ENCODE data around the gene ZNF280B.
"Not testable (repeated sequence)": the region's sequence is repeated elsewhere in the genome, so short reads cannot be mapped to it uniquely, and the experiment has no call there.

Gene ZNF280B

DNA sequence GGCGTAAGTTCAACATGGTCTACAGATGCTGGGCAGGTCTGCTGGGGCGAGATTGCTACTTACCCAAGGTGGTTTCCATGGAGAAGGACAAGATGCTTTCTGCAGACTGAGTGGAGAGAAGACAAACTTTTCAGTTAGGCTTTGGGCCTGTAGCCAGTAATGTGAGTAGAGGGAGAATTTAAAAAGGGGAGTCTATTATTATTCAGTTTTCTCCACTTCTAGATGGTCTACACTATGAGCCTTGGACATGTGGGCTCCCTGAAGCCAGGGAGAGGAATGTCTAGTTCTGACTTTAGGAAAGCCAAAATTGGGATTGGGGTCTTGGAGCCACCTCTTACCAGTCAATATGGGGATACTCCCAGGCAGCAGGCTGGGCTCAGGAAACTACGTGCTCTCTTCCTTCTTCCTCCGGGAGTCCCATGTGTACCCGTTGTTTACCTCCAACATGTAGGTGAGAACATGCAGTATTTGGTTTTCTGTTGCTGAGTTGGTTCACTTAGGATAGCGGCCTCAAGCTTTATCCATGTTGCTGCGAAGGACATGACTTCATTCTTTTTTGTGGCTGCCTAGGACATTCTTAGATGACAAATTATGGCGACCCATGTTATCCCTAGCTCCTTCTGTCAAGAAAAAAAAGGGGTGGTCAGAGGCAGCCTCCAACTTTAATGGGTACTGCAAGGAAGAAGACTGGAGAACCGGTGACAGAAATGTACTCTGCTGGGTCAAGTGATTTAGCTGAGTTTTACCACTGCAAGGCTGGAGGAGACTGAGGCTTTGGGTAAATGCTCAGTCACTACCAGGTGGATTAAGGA, 26.3 kb upstream of the ZNF280B start:
- DNase-seq: no peak

DNA sequence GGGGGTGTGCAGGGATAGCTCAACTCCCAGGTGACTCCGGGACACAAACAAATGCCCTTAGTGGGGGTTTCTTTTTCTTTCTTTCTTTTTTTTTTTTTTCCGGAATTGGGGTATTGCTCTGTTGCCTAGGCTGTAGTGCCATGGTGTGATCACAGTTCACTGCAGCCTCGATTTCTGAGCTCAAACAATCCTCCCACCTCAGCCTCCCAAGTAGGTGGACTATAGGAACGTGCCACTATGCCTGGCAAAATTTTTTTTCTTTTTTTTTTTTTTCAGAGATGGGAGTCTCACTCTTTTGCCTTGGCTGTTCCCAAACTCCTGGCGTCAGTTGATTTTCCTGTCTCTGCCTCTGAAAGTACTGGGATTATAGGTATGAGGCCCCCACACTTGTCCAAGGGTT, 25.3 kb upstream of the ZNF280B start:
- no peak for DNase-seq

DNA sequence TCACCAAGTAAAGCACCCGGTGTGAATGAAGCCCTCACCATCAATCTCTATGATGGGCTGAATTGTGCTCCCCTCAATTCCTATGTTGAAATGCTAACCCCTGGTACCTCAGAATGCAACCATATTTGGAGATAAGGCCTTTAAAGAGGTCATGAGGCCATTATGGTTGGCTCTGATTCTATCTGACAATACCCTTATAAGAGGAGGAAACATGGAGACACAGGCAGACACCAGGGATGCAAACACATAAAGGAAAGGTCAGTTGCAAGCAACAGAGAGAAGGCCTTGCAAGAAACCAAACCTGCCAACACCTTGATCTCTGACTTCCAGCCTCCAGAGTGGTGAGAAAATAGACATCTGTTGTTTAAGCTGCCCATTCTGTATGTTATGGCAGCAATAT, 24.9 kb upstream of the ZNF280B start:
- DNase-seq: no peak

DNA sequence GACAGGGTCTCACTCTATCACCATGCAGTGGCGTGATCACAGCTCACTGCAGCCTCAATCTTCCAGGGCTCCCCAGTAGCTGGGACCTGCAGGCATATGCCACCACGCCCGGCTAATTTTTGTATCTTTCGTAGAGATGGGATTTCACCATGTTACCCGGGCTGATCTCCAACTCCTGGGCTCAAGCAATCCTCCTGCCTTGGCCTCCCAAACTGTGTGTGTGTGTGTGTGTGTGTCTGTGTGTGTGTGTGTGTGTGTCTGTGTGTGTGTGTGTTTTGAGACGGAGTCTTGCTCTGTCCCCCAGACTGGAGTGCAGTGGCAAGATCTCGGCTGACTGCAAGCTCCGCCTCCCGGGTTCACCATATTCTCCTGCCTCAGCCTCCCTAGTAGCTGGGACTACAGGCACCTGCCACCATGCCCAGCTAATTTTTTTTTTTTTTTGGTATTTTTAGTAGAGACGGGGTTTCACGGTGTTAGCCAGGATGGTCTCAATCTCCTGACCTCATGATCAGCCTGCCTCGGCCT, 24.1 kb upstream of the ZNF280B start:
- not testable (repeated sequence) for DNase-seq

DNA sequence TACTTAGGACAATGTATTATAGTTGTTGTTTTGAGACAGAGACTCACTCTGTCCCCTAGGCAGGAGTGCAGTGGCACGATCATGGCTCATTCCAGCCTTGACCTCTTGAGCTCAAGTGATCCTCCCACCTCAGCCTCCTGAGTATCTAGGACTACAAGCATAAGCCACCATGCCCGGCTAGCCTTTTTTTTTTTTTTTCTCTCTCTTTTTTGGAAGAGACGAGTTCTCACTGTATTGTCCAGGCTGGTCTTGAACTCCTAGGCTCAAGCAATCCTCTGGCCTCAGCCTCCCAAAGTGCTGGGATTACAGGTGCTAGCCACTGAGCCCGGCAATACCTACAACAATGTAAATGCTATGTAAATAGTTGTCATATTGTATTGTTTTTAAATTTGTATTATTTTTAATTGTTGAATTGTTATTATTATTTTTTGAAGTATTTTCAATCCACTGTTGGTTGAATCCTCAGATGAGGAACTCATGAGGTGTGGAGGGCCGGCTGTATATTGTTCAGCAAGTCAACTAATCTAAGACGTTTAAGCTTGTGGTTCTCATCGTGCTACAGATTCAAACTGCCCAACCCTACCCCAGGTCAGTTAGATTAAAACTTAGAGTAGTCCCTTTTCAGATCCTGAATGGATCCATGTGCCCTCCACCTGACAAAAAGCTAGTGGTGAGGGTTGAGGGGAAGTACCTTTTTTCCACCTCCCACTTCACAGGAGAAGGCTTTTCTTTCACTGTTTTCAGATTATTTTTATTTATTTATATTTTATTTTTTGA, 23.4 kb upstream of the ZNF280B start:
- DNase-seq: no peak

DNA sequence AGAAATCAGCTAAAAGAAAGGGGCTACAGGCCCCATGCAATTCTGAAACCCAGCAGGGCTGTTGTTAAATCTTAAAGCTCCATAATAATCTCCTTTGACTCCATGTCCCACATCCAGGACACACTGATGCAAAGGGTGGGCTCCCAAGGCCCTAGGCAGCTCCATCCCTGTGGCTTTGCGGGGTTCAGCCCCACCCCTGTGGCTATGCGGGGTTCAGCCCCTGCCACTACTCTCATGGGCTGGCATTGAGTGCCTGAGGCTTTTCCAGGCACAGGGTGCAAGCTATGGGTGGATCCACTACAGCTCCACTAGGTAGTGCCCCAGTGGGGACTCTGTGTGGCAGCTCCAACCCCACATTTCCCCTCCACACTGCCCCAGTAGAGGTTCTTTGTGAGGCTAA, 20.2 kb upstream of the ZNF280B start:
- DNase-seq: no peak

DNA sequence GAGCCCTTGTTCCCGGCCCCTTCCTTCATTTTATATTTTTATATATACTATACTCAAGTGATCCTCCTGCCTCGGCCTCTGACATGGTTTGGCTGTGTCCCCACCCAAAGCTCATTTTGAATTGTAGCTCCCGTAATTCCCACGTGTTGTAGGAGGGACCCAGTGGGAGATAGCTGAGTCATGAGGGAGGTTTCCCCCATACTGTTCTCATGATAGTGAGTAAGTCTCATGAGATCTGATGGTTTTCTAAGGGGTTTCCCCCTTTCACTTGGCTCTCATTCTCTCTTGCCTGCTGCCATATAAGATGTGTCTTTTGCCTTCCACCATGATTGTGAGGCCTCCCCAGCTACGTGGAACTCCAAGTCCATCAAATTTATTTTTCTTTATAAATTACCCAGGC, 18.8 kb upstream of the ZNF280B start:
- DNase-seq: no peak

DNA sequence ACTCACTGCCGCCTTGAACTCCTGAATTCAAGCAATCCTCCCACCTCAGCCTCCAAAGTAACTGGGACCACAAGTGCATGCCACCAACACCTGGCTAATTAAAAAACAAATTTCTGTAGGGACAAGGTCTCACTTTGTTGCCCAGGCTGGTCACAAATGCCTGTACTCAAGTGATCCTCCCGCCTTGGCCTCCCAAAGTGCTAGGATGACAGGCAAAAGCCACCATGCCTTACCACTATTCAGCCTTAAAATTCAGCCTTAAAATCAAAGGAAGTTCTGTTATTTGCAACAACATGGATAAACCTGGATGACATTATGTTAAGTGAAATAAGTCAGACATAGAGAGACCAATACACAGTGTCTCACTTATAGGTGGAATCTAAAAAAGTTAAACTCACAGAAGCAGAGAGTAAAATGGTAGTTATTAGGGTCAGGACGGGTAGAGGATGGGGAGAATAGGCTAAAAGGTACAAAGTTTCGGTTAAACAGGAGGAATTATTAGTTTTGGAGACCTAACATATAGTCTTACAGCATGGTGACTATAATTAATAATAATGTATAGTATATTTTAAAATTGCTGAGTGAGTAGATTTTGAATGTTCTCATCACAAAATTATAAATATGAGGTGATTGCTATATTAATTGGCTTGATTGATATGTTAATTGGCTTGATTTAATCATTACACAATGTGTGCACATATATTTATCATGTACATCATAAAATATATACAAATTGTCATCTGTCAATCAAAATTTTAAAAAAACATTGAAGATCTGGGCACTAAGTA, 17.8 kb upstream of the ZNF280B start:
- DNase-seq: no peak

DNA sequence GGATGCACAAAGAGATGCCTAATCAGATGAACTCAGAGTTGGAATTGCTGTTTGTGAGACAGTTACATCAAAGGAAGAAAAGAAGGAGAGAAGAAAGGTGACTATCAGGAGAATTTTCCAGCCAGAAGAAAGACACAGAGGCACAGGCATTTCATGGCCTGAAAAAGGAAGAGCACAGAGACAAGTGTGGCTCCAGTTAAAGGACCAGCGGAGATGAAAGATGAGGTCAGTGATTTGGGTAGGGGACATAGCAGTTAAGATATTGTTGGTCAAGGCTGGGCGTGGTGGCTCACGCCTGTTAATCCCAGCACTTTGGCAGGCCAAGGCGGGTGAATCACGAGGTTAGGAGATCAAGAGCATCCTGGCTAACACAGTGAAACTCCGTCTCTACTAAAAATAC, 15.0 kb upstream of the ZNF280B start:
- DNase-seq: no peak

DNA sequence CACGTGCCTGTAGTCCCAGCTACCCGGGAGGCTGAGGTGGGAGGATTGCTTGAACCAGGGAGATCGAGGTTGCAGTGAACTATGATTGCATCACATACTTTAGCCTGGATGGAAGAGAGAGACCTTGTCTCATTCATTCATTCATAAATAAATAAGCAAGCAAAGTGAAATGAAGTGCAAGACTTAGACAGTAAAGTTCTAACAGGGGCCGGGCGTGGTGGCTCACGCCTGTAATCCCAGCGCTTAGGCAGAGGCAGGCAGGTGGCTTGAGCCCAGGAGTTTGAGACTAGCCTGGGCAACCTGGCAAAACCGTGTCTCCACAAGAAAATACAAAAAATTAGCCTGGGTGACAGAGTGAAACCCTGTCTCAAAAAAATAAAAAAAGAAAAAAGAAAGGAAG, 13.1 kb upstream of the ZNF280B start:
- DNase-seq: no peak

DNA sequence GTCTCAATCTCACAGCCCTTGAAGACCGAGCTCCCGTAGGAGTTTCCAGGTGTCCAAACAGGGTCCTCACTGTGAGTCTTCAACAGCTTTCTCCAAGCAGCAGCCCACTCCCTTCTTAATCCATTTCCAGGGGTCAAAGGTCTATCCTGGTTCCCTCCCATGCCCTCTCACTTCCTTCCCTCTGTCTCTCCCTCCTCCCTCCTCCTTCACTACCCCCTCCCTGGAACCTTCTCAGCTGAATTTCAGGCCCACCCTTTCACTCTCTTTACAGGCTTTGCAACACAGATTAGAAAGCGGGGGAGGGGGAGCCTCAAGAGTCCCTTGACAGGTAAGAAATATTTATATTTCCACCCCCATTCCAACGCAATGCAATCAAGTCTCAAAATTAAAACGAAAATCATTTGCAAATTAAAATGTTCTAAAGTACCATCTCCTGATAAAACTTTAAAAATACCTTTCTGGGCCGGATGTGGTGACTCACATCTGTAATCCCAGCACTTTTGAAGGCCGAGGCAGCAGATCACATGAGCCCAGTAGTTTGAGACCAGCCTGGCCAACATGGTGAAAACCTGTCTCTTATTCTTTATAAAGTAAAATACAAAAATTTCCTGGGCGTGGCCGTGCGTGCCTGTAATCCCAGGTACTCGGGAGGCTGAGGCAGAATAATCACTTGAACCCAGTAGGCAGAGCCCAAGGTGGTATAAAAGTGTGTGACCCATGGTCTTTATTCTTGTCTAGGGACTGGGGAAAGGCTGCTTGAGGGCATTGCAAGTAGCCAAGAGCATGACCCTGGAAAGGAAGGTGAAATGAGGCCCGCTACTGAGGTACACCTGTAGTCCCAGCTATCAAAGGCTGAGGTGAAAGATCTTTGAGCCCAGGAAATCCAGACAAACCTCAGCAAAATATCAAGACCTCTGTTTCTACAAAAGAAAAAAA, 12.4 kb upstream of the ZNF280B start:
- DNase-seq: no peak

DNA sequence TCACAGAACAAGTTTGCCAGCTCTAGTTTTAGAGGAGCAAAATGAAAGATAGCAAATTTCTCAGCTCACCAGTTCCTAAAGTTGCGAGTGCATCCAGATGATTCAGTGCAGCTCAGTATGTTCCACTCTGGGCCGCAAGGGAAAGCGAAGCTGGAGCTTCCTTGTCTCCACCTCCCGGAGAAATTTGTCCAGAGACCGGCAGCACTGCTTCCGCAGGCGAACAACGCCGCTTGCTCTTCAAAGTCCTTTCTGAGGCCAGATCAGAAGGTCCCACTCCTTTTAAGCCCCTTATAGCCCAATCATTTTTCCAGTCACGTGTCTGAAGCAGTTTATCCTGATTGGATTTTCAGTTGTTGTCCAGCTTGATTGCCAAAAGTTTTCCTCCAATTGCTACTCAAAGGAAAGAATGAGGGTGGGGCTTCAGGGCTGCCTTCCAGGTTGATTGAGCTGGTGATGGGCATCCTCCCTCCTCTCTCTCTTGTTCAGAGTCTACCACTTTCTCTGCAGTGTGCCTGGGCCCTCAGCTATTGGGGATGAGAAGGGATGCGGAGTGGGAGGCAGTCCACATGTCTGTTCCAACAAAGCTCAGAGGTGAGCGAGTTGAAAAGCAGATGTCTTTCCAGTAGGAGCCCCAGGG, 11.6 kb upstream of the ZNF280B start, which contains the start of gene ZNF280A:
ZNF280A (minus strand) TSS at position 251 of the 637 bp plus-strand sequence. CDS start 4,640 bp downstream, outside the sequence.
- DNase-seq: no peak

DNA sequence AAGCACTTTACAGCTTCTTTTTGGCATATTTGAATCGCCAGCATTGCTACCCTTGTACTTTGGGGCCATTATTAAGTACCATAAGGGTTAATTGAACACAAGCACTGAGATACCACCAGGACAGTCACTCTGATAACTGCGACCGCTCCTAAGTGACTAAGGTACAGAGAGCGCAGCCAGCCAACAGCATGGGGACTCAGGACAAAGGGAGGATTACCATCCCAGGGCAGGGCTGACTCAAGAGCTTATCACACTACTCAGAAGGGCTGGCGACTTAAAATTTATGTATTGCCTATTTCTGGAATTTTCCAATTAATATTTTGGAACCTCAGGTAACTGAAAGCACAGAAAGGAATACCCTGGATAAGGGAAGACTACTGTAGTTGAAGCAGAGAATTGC, 11.0 kb upstream of the ZNF280B start:
- no peak for DNase-seq

DNA sequence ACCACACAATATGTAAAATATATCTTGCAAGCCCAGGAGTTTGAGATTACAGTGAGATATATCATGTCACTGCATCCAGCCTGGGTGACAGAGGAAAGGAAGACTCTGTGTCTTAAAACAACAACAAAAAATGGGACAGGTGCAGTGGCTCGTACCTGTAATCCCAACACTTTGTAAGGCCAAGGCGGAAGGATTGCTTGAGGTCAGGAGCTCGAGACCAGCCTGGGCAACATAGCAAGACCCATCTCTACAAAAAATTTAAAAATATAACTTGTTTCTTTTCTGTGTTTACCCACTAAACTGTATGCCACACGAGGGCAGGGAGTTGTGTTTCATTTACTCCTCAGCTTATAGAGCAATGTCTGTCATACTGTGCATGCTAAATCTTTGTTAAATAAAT, 8.4 kb upstream of the ZNF280B start:
- DNase-seq: no peak

DNA sequence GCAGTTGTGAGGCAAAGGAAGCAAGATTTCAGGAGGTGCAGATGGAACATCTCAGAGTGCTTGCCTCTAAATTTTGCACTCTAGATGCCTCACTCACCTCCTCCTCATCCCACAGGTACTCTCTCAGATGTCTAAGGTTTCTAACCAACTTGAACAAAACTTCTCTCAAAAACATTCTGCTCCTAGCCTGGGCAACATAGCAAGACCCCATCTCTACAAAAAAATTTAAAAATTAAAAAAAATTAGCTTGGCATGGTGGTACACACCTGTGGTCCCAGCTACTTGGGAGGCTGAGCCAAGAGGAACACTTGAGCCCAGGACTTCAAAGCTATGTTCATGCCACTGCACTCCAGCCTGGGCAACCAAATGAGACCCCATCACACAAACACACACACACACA, 7.3 kb upstream of the ZNF280B start:
- DNase-seq: no peak

DNA sequence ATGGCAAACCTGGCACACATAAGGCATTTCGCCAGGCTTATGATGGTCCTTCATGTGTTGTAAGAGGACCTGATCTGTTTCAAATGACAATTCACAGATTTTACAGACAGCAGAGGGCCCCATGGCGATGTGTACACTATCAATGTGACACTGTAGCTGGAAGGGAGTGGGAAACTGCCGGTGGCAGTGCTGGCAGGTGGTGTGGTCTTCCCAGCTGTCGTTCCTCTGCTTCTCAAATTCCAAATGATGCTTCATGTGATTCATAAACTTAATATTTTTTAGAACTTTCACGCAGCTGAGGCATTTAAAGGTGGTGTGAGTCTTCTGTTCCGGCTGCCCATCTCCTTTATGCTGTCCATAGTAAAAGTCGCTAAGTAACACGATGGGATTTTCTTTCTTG, 5.9 kb upstream of the ZNF280B start:
- not testable (repeated sequence) for DNase-seq

DNA sequence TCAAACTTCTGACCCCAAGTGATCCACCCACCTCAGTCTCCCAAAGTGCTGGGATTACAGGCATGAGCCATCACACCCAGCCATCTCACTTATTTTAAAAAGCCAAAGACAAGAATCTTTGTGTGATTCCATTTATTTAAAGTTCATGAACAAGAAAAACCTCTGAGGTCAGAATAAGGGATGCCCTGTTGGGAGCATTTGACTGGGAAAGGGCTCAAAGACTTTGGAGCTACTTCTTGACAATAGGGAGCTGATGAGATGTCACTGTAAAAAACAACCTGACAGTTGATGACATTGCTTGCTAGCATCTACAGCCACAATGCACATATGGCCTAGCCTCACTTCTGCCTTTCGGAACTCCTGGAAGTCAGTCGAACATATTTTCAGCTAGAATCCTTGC, 5.1 kb upstream of the ZNF280B start:
- no peak for DNase-seq

DNA sequence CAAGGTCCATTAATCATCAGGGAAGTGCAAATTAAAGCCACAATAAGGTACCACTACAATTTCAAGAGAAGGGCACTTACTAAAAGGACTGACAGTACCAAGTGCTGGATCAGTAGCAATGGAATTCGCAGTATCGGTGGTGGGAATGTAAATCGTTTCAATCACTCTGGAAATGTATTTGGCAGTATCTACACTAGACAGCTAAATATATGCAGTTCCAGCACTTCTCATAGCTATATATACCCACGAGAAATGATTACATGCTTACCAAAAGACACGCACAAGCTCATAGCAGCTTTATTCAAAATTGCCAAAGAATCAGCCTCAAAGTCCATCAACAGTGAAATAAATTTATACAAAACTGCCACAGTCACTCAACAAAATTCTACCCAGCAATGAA, 4.4 kb upstream of the ZNF280B start:
- no peak for DNase-seq

DNA sequence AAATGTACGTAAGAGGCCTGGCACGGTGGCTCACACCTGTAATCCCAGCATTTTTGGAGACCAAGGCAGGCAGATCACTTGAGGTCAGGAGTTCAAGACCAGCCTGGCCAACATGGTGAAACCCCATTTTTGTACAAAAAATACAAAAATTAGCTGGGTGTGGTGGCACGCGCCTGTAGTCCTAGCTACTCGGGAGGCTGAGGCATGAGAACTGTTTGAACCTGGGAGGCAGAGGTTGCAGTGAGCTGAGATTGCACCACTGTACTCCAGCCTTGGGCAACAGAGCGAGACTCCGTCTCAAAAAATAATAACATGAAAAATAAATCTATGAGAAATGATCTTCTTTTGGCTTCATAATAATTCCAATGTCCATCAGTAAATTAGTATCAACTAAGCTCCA, 2.3 kb upstream of the ZNF280B start:
- not testable (repeated sequence) for DNase-seq

DNA sequence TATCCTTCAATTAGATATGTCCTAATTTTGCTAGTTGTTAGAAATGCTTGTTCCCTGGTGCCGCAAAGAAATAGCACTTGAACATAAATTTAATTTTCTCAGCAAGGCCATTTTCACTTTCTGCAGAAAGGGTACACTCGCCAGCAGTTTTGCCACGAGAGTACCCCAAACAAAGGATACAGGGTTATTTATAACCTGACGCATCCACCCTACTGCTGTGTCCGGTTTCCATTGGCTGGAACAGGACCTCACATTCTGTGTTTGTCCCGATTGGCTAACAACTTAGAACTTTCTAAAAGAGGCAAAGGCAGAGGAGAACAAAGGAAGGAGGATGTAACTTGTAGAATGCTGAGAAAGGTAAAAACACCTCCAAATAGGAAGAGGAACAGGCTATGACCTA, 1.4 kb upstream of the ZNF280B start:
- not testable (repeated sequence) for DNase-seq

DNA sequence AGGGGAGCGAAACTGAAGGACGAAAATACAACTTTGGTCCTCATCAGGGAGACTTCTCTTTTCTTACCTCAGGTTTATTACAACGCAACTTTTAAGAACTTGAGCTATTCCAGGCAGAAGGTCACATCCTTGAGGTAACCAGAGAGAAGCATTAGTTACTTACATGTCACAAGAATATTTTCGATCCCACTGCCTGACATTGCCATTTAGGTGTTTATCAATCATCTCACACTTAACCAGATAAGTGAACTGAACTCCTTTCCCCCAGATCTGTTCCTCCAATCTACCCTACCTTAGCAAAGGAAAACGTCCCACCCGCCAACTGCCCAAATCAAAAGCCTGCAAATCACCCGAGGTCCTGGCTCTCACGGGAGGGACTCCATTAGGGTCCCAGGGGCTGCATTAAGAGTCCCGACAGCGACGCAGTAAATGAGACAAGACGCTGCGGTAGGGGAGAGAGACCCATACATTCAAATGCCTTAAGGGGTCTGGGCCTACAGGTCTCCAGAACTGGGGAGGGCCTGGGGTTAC, 734 bp downstream of the ZNF280B start:
- DNase-seq: no peak
